ENCODE data around the gene HRG. TPM values are rescaled to one million over a fixed set of nuclear protein-coding genes. Genes with fewer than 3 reads are reported as not detected.

The HRG gene
- total and polyA plus RNA-seq, 2 of the 4 experiments (the other 2 are of a cell fraction): not detected

DNA sequence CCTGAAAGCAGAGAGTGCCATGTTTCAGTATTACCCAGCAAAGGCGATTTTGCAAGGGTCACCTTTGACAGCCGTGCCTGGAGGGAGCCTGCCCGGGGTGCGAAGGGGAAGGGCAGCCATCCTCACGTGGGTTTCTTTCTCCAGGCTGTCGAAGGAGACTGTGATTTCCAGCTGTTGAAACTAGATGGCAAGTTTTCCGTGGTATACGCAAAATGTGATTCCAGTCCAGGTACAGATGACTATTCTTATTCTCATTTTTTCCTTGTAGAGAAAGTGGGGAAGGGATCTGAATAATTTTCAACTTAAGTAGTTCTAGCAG is 49.6 kb upstream of the HRG start:
- no peak overlapping the region for H4K91ac ChIP-seq (ENCODE audit: insufficient read depth, low read depth, low read length)
- H2AFZ ChIP-seq (replicated peaks; ENCODE audit: low read length, poor library complexity): peak overlapping the region; percentile 49
- intact Hi-C loops (cut with micrococcal nuclease) (loop anchor here (2.0 to 5.0 kb wide), 4 partner anchors 75 to 634 kb away; no protein-coding TSS in a partner anchor), in situ Hi-C loops (cut with MboI; ENCODE audit: low sequenced_read_pairs) (loop anchor here (5.0 kb wide), 1 partner anchor 206 kb away; no protein-coding TSS in a partner anchor), dilution Hi-C loops (cut with HindIII; ENCODE audit: low sequenced_read_pairs, unreplicated experiment) (no loop called here)
- ATAC-seq (ENCODE audit: low read depth) (no peak), DNase-seq (no peak)
- BruUV-seq (replicated peaks): no TSS peak
- no peak overlapping the region for H2BK20ac ChIP-seq (ENCODE audit: low read depth, low read length)
- no peak overlapping the region for H4K8ac ChIP-seq (ENCODE audit: low read depth in 2 of 2, low read length in 2 of 2)
- no peak for TF ChIP-seq NFE2L2 (IDR thresholded peaks at IDR 0.05; ENCODE audit: low read depth, low read length)
- TF ChIP-seq CEBPB (IDR thresholded peaks at IDR 0.05; ENCODE audit: low read depth, low read length): no peak
- TF ChIP-seq POLR2A (IDR thresholded peaks at IDR 0.05; ENCODE audit: low read depth, low read length): no peak
- TF ChIP-seq, protein P1, sequence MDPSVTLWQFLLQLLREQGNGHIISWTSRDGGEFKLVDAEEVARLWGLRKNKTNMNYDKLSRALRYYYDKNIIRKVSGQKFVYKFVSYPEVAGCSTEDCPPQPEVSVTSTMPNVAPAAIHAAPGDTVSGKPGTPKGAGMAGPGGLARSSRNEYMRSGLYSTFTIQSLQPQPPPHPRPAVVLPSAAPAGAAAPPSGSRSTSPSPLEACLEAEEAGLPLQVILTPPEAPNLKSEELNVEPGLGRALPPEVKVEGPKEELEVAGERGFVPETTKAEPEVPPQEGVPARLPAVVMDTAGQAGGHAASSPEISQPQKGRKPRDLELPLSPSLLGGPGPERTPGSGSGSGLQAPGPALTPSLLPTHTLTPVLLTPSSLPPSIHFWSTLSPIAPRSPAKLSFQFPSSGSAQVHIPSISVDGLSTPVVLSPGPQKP (IDR thresholded peaks at IDR 0.05; ENCODE audit: borderline replicate concordance, low read depth, low read length): no peak
- H3K4me2 ChIP-seq (ENCODE audit: low read depth, low read length): no peak overlapping the region
- H3K14ac ChIP-seq (replicated peaks; ENCODE audit: low read depth, low read length): no peak overlapping the region
- peak overlapping the region; percentile 34 for H2AK9ac ChIP-seq (replicated peaks; ENCODE audit: low read depth, low read length, poor library complexity)
- H3K79me1 ChIP-seq (ENCODE audit: low read depth in 1 of 2, low read length in 2 of 2): no peaks in the 10 kb centered on the region
- no peak overlapping the region for H3K4me3 ChIP-seq (ENCODE audit: insufficient read depth, low read depth, low read length)
- no peak overlapping the region for H3K9ac ChIP-seq (ENCODE audit: low read depth, low read length)
- H3K4ac ChIP-seq (ENCODE audit: low read depth, low read length): no peak overlapping the region
- no peaks in the 10 kb centered on the region for H3K9me3 ChIP-seq (ENCODE audit: control insufficient read depth, insufficient read depth, low read length)
- H2BK15ac ChIP-seq (ENCODE audit: low read depth, low read length): no peak overlapping the region
- no peak overlapping the region for H4K5ac ChIP-seq (ENCODE audit: low read depth, low read length)
- H3K9me1 ChIP-seq (ENCODE audit: insufficient read depth, low read length): no peaks in the 10 kb centered on the region
- no peak overlapping the region for H3K56ac ChIP-seq (ENCODE audit: extremely low read depth, insufficient read depth, low read length)
- no peak overlapping the region for H3K27ac ChIP-seq (ENCODE audit: insufficient read depth, low read length)
- POLR2A ChIA-PET (ENCODE audit: unreplicated experiment): interaction anchor here (1.2 kb wide), 1 partner anchor 168 kb away, joined by 4 read pairs; the partner anchor contains the start of gene EIF4A2
- H3K23ac ChIP-seq (ENCODE audit: low read depth, low read length): no peak overlapping the region
- no peak overlapping the region for H2BK5ac ChIP-seq (ENCODE audit: low read depth, low read length, poor library complexity, severe bottlenecking)
- WGBS, 2 experiments (ENCODE audit: extremely low coverage in 2 of 2, insufficient read length in 1 of 2): 74% methylated on average over 2 of the region's 8 CpGs; no CpG with 5 or more reads in 1 of the 2 experiments
- peaks cover 18% of the 10 kb centered on the region for H3K27me3 ChIP-seq (ENCODE audit: control insufficient read depth, insufficient read depth, low read length)
- H3K4me1 ChIP-seq (ENCODE audit: control insufficient read depth, insufficient read depth, low read length): no peaks in the 10 kb centered on the region
- H3K36me3 ChIP-seq (ENCODE audit: control insufficient read depth, insufficient read depth, low read length): no peaks in the 10 kb centered on the region
- H4K20me1 ChIP-seq (ENCODE audit: insufficient read depth, low read length): no peaks in the 10 kb centered on the region
- no peak overlapping the region for H2BK120ac ChIP-seq (ENCODE audit: low read depth, low read length)
- CTCF ChIA-PET: interaction anchor here (0.5 to 3.8 kb wide), 11 partner anchors 10 to 584 kb away, joined by 3 to 28 read pairs (median 5); partner anchors contain the start of gene DNAJB11
- no peak overlapping the region for H2AK5ac ChIP-seq (ENCODE audit: low read depth, low read length)
- no peak overlapping the region for H3K18ac ChIP-seq (ENCODE audit: low read depth, low read length)
